Mesenchymal stem cell (in vitro differentiated cells and primary cell): ENCODE measurements around the gene THAP11.

Experiments used
- DNase-seq: peaks from one replicate; pipeline ENCODE4 v3.0.0-alpha.2; 2013
- H2AFZ ChIP-seq: one replicate; pipeline ENCODE4 v1.6.1; 2013; ENCODE audit warnings: low read depth, mild to moderate bottlenecking, control low read depth, inconsistent platforms, low read length, moderate library complexity
- H2AK5ac ChIP-seq: 2 replicates; pipeline ENCODE4 v1.6.1; 2013; ENCODE audit warnings: low read length, moderate library complexity, mild to moderate bottlenecking, inconsistent platforms; ENCODE audit not compliant: severe bottlenecking
- H2BK120ac ChIP-seq: one replicate; pipeline ENCODE4 v1.6.1; 2013; ENCODE audit warnings: low read depth, mild to moderate bottlenecking, inconsistent platforms, low read length, moderate library complexity
- H2BK12ac ChIP-seq, 2 experiments: one replicate each; pipeline ENCODE4 v1.6.1; 2013; ENCODE audit warnings: inconsistent platforms in 2 of 2, low read length in 2 of 2, mild to moderate bottlenecking in 2 of 2, moderate library complexity in 2 of 2, control low read depth in 1 of 2
- H2BK15ac ChIP-seq: one replicate; pipeline ENCODE4 v1.6.1; 2013; ENCODE audit warnings: mild to moderate bottlenecking, low read depth, inconsistent platforms; ENCODE audit not compliant: poor library complexity, severe bottlenecking
- H2BK5ac ChIP-seq: 2 replicates; pipeline ENCODE4 v1.6.1; 2013; ENCODE audit warnings: low read depth, mild to moderate bottlenecking, low read length, control low read depth, inconsistent platforms; ENCODE audit not compliant: poor library complexity, severe bottlenecking
- H3K14ac ChIP-seq, 2 experiments: one replicate each; pipeline ENCODE4 v1.6.1; 2013; ENCODE audit warnings: inconsistent platforms in 2 of 2, low read length in 2 of 2, control low read depth in 1 of 2, mild to moderate bottlenecking in 1 of 2, moderate library complexity in 1 of 2
- H3K18ac ChIP-seq, 2 experiments: one replicate each; pipeline ENCODE4 v1.6.1; 2013; ENCODE audit warnings: inconsistent platforms in 2 of 2, low read length in 2 of 2, control low read depth in 1 of 2, low read depth in 1 of 2, mild to moderate bottlenecking in 1 of 2
- H3K23ac ChIP-seq, 2 experiments: one replicate each; pipeline ENCODE4 v1.6.1; 2013; ENCODE audit warnings: inconsistent platforms in 2 of 2, low read length in 2 of 2, mild to moderate bottlenecking in 2 of 2, moderate library complexity in 2 of 2, control low read depth in 1 of 2
- H3K27ac ChIP-seq: 2 replicates; pipeline ENCODE4 v1.5.1; 2013; ENCODE audit warnings: mild to moderate bottlenecking, moderate library complexity, low read length, control low read depth, inconsistent platforms; ENCODE audit not compliant: poor library complexity, severe bottlenecking
- H3K27me3 ChIP-seq, 2 experiments: 2 replicates each; pipeline versions ENCODE4 v1.6.1 to v1.7.0; 2013; ENCODE audit warnings: low read length in 2 of 2, mild to moderate bottlenecking in 2 of 2, moderate library complexity in 2 of 2, control low read depth in 1 of 2, inconsistent platforms in 1 of 2; ENCODE audit not compliant: control insufficient read depth in 1 of 2, insufficient read depth in 1 of 2
- H3K36me3 ChIP-seq, 2 experiments: 2 replicates each; pipeline versions ENCODE4 v1.6.1 to v1.7.0; 2013; ENCODE audit warnings: low read length in 2 of 2, control low read depth in 1 of 2, inconsistent platforms in 1 of 2, low read depth in 1 of 2, mild to moderate bottlenecking in 1 of 2; ENCODE audit not compliant: insufficient read depth in 2 of 2, control insufficient read depth in 1 of 2
- H3K4ac ChIP-seq, 2 experiments: one replicate each; pipeline ENCODE4 v1.6.1; 2013; ENCODE audit warnings: inconsistent platforms in 2 of 2, low read length in 2 of 2, mild to moderate bottlenecking in 2 of 2, moderate library complexity in 2 of 2, control low read depth in 1 of 2, low read depth in 1 of 2
- H3K4me1 ChIP-seq: 2 replicates; pipeline ENCODE4 v1.6.1; 2013; ENCODE audit warnings: low read depth, low read length, control low read depth; ENCODE audit not compliant: control insufficient read depth, insufficient read depth
- H3K4me2 ChIP-seq: 2 replicates; pipeline ENCODE4 v1.6.1; 2013; ENCODE audit warnings: low read length, mild to moderate bottlenecking, inconsistent platforms; ENCODE audit not compliant: poor library complexity, severe bottlenecking
- H3K4me3 ChIP-seq, 2 experiments: 2 replicates each; pipeline versions ENCODE4 v1.5.1 to v1.7.0; 2013; ENCODE audit warnings: low read length in 2 of 2, mild to moderate bottlenecking in 2 of 2, control low read depth in 1 of 2, low read depth in 1 of 2; ENCODE audit not compliant: insufficient read depth in 1 of 2
- H3K79me1 ChIP-seq: replicated peaks from 2 replicates; pipeline ENCODE4 v1.6.1; 2013; ENCODE audit warnings: mild to moderate bottlenecking, control low read depth, low read length, inconsistent platforms; ENCODE audit not compliant: poor library complexity, severe bottlenecking
- H3K9ac ChIP-seq: 2 replicates; pipeline ENCODE4 v1.7.0; 2013; ENCODE audit warnings: mild to moderate bottlenecking, low read length, moderate library complexity
- H3K9me3 ChIP-seq: 2 replicates; pipeline ENCODE4 v1.7.0; 2013; ENCODE audit warnings: mild to moderate bottlenecking, low read length; ENCODE audit not compliant: control insufficient read depth
- H4K8ac ChIP-seq: one replicate; pipeline ENCODE4 v1.6.1; 2013; ENCODE audit warnings: inconsistent platforms, mild to moderate bottlenecking, low read length, moderate library complexity
- H4K91ac ChIP-seq: one replicate; pipeline ENCODE4 v1.6.1; 2013; ENCODE audit warnings: mild to moderate bottlenecking, low read length, inconsistent platforms
- WGBS: methylation state at CpG from one replicate; pipeline ENCODE4 v1.1.7; 2013; ENCODE audit warnings: mixed read lengths; 5-methylcytosine and 5-hydroxymethylcytosine counted together

Gene THAP11

GRCh38 chr16:67843343-67843765, 1.2 kb downstream of the THAP11 start:
- WGBS = 24% methylated on average over 11 of the region's 11 CpGs
- Histone ChIP-seq H3K4me2 (peak overlapping the region; percentile 70), H3K79me1 (peaks cover 5% of the 10 kb centered on the region), H3K4me1 (peaks cover 22% of the 10 kb centered on the region), H3K4ac (peak overlapping the region; percentile 19 to 35), H3K18ac (peak overlapping the region; percentile 58 to 76), H2AFZ (no peak overlapping the region), H3K27me3 (no peaks in the 10 kb centered on the region), H2BK12ac (no peak overlapping the region), H3K14ac (peak overlapping the region in 1 of 2 experiments; percentile 74), H2BK120ac (no peak overlapping the region), H3K9me3 (no peaks in the 10 kb centered on the region), H3K27ac (peak overlapping the region; percentile 24), H3K9ac (peak overlapping the region; percentile 98), H2BK5ac (no peak overlapping the region), H3K23ac (peak overlapping the region in 1 of 2 experiments; percentile 94), H4K91ac (peak overlapping the region; percentile 11), H2BK15ac (no peak overlapping the region), H3K4me3 (peak overlapping the region; percentile 89 to 92), H2AK5ac (no peak overlapping the region), H3K36me3 (peaks cover 4 to 9% of the 10 kb centered on the region in 2 experiments), H4K8ac (peak overlapping the region; percentile 12)
- DNase-seq = peak; percentile 66

GRCh38 chr16:67844497-67844896, 2.4 kb downstream of the THAP11 start:
- Histone ChIP-seq H4K91ac (no peak overlapping the region), H3K4me1 (peaks cover 28% of the 10 kb centered on the region), H3K18ac (no peak overlapping the region), H4K8ac (no peak overlapping the region), H2BK12ac (no peak overlapping the region), H3K4me2 (no peak overlapping the region), H2BK15ac (no peak overlapping the region), H3K9ac (peak overlapping the region; percentile 98), H3K23ac (no peak overlapping the region), H3K79me1 (peaks cover 4% of the 10 kb centered on the region), H3K4me3 (peak overlapping the region in 1 of 2 experiments; percentile 92), H2BK120ac (no peak overlapping the region), H3K36me3 (peaks cover 8 to 13% of the 10 kb centered on the region in 2 experiments), H3K14ac (no peak overlapping the region), H2BK5ac (no peak overlapping the region), H3K9me3 (no peaks in the 10 kb centered on the region), H2AK5ac (no peak overlapping the region), H3K27me3 (no peaks in the 10 kb centered on the region), H3K4ac (no peak overlapping the region), H2AFZ (no peak overlapping the region), H3K27ac (no peak overlapping the region)
- WGBS = 86% methylated on average over 4 of the region's 4 CpGs
- peak; percentile 46 for DNase-seq

- Histone ChIP-seq H3K27ac (peak overlapping the region; percentile 97), H3K36me3 (peaks cover 12 to 15% of the 10 kb centered on the region in 2 experiments), H3K18ac (no peak overlapping the region), H3K9me3 (no peaks in the 10 kb centered on the region), H3K4ac (peak overlapping the region in 1 of 2 experiments; percentile 80), H3K14ac (no peak overlapping the region), H4K91ac (peak overlapping the region; percentile 78), H2BK12ac (peak overlapping the region in 1 of 2 experiments; percentile 73), H3K4me2 (peak overlapping the region; percentile 89), H3K4me3 (peak overlapping the region in 1 of 2 experiments; percentile 85), H3K27me3 (no peaks in the 10 kb centered on the region), H3K23ac (peak overlapping the region in 1 of 2 experiments; percentile 65), H2AFZ (no peak overlapping the region), H4K8ac (peak overlapping the region; percentile 52), H2BK120ac (no peak overlapping the region), H3K9ac (peak overlapping the region; percentile 98), H3K4me1 (peaks cover 29% of the 10 kb centered on the region), H3K79me1 (peaks cover 4% of the 10 kb centered on the region), H2AK5ac (peak overlapping the region; percentile 43), H2BK15ac (no peak overlapping the region), H2BK5ac (peak overlapping the region; percentile 89)
- peak; percentile 33 for DNase-seq
- 84% methylated on average over 5 of the region's 5 CpGs for WGBS
Measured at GRCh38 chr16:67845291-67846062, 3.4 kb downstream of the THAP11 start.

- Histone ChIP-seq H2AK5ac (peak overlapping the region; percentile 58), H3K4me3 (peak overlapping the region; percentile 85 to 92), H4K8ac (peak overlapping the region; percentile 100), H3K9ac (peak overlapping the region; percentile 98), H3K23ac (peak overlapping the region; percentile 60 to 78), H3K18ac (peak overlapping the region; percentile 98 to 99), H3K27ac (peak overlapping the region; percentile 97), H2AFZ (no peak overlapping the region), H3K27me3 (no peaks in the 10 kb centered on the region), H2BK15ac (peak overlapping the region; percentile 76), H3K9me3 (no peaks in the 10 kb centered on the region), H2BK12ac (peak overlapping the region in 1 of 2 experiments; percentile 78), H3K4ac (peak overlapping the region; percentile 95 to 97), H3K4me2 (peak overlapping the region; percentile 89), H2BK120ac (peak overlapping the region; percentile 99), H3K36me3 (peaks cover 16% of the 10 kb centered on the region in 2 experiments), H2BK5ac (peak overlapping the region; percentile 89), H4K91ac (peak overlapping the region; percentile 99), H3K4me1 (peaks cover 30% of the 10 kb centered on the region), H3K79me1 (peaks cover 4% of the 10 kb centered on the region), H3K14ac (peak overlapping the region in 1 of 2 experiments; percentile 5)
- DNase-seq = no peak
- WGBS = 0% methylated on average over 1 of the region's 2 CpGs
Measured at GRCh38 chr16:67846063-67846319, 3.9 kb downstream of the THAP11 start.
